Stimulated activated CD8-positive, alpha-beta memory T cell treated with anti-CD3 and anti-CD28 coated beads, Interleukin-15, amount 100 ng/mL, for 24 hours (primary cell): ENCODE measurements around the gene MTMR12.
A peak's percentile ranks its signal among the peaks of the same experiment; 100 is the strongest.

Source experiments
- DNase-seq: peaks from one replicate; pipeline ENCODE4 v3.0.0-alpha.2; 2020; ENCODE audit warnings: low read depth

Gene MTMR12, protein sequence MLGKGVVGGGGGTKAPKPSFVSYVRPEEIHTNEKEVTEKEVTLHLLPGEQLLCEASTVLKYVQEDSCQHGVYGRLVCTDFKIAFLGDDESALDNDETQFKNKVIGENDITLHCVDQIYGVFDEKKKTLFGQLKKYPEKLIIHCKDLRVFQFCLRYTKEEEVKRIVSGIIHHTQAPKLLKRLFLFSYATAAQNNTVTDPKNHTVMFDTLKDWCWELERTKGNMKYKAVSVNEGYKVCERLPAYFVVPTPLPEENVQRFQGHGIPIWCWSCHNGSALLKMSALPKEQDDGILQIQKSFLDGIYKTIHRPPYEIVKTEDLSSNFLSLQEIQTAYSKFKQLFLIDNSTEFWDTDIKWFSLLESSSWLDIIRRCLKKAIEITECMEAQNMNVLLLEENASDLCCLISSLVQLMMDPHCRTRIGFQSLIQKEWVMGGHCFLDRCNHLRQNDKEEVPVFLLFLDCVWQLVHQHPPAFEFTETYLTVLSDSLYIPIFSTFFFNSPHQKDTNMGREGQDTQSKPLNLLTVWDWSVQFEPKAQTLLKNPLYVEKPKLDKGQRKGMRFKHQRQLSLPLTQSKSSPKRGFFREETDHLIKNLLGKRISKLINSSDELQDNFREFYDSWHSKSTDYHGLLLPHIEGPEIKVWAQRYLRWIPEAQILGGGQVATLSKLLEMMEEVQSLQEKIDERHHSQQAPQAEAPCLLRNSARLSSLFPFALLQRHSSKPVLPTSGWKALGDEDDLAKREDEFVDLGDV

DNA sequence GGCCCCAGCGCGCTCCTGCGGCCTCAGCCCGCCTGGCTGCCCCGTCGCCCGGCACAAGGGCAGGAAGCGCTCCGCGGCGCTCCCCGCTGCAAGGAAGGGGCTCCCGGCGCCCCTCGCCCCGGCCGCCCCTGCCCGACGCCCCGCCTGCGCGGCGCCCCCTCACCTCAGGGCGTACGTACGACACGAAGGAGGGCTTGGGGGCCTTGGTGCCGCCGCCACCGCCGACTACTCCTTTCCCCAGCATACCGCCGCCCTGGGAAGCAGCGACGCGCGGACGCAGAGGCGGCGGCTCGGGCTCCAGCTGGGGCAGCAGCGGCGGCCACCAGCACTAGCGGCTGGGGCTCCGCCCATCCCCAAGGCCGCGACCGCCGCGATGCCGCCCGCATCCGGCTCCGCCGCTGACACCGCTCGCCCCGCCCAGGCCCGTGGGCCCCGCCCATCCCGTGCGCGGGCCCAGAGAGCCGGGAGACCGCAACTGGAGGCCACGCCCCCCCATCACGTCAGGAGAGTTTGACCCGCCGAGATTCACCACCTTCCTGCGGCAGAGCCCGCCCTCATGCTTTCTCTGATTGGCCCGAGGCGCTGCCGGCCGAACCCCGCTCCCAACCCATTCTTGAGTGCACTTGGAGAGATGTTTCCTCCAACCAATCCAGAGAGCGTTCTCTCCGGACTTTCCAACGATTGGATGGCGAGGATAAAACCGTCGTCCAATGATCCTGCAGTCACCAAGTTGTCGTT lies at the start of gene MTMR12:
MTMR12 (minus strand) TSS at position 345 of the 738 bp plus-strand sequence; CDS start at position 244, 101 bp downstream.
- peak; percentile 99 for DNase-seq

DNA sequence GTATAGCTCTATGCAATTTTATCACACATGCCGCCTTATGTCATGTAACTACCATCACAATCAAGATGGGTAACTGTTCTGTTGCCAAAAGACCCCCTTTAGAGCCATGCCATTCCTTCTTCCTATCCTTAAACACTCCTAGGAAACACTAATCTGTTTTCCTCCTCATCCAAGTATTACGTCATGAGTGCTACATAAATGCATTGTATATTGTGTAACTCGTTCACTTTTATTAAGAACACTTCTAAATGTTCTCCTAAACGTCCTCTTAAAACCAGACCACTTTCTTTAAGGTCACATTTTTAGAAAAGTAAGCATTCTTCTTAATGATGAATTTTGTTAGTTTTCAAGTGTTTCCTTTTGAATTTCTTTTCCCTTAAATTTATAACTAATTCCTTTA lies 49.8 kb upstream of the MTMR12 start:
- DNase-seq: no peak

DNA sequence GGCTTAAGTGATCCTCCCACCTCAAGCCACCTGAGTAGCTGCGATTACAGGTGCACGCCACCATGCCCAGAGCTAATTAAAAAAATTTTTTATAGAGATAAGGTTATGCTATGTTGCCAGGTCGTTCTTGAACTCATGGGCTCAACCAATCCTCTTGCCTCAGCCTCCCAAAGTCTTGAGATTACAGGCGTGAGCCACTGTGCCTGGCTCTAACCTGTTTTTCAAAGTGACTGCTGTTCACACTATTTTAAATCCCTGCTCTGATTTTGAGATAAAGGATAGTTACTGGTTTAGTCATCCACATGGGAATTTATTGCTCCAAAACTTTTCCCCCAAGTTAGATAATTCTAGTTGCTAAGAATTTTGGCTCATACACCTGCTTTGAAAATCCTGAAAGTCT lies 48.2 kb upstream of the MTMR12 start:
- DNase-seq: no peak

DNA sequence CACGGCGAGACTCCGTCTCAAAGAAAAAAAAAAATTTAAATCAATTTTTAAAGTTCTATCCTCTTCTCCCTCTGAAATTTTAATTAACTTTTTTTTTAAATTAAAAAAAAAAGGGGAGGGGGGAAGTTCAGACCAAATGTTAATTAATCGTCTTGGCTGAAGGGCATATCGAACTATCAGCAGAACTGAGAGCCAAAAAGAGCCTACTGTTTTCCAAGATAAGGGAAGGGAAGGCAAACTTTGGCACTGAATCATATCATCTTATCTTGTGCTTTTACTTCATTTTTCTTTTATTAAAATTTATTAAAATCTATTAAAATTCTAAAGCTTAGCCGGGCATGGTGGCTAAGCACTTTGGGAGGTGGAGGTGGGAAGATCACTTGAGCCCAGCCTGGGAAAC lies 45.9 kb upstream of the MTMR12 start:
- DNase-seq: no peak

GRCh38 chr5:32357658-32358057 lies 44.9 kb upstream of the MTMR12 start:
- no peak for DNase-seq

- no peak for DNase-seq
These were observed 42.9 kb upstream of the MTMR12 start for GRCh38 chr5:32355686-32356085.

GRCh38 chr5:32353420-32353819 lies 40.7 kb upstream of the MTMR12 start:
- no peak for DNase-seq

DNA sequence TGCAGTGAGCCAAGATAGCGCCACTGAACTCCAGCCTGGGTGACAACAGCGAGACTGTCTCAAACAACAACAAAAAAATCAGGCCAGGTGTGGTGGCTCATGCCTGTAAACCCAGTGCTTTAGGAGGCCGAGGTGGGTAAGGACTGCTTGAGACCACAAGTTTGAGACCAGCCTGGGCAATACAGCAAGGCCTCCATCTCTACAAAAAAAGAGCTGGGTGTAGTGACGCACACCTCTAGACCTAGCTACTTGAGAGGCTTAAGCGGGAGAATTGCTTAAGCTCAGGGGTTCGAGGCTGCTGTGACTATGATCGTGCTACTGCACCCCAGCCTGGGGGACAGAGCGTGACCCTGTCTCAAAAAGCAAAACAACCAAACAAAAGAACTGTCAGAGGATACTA lies 39.9 kb upstream of the MTMR12 start:
- no peak for DNase-seq

DNA sequence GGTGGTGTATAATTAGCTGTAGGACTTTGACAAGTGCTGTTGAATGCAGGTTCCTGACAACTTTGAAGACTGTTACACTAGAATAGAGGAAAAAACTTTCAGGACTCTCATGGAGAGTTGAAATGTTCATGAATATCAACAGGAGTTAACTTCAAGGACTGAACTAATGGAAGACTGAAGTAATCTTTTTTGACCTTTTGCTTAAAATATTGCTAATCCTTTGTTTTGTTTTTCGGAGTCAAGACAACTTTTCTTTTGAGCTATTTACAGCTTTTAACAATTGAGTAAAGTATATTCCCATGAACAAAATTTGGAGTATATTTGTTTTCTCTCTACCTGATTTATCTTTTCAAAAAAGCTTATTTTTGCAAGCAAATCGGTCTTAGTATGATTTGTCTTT lies 34.1 kb upstream of the MTMR12 start:
- DNase-seq: no peak

GRCh38 chr5:32343058-32343672 lies 30.4 kb upstream of the MTMR12 start:
- DNase-seq: no peak

GRCh38 chr5:32342656-32343055 lies 29.9 kb upstream of the MTMR12 start:
- DNase-seq: no peak

DNA sequence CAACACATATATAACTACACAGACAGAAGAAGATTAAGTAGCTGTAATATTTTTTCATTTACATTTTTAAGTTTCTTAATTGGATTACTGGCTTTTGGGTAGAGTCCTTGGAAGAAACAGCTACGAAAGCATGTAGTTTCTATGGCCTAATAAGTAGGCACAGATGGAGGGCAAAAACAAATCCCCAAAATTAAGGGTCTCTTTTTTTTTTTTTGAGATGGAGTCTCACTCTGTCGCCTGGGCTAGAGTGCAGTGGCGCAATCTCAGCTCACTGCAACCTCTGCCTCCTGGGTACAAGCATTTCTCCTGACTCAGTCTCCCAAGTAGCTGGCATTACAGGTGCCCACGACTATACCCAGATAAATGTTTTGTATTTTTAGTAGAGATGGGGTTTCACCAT lies 27.1 kb upstream of the MTMR12 start:
- no peak for DNase-seq

GRCh38 chr5:32339198-32339597 lies 26.5 kb upstream of the MTMR12 start:
- DNase-seq: no peak

DNA sequence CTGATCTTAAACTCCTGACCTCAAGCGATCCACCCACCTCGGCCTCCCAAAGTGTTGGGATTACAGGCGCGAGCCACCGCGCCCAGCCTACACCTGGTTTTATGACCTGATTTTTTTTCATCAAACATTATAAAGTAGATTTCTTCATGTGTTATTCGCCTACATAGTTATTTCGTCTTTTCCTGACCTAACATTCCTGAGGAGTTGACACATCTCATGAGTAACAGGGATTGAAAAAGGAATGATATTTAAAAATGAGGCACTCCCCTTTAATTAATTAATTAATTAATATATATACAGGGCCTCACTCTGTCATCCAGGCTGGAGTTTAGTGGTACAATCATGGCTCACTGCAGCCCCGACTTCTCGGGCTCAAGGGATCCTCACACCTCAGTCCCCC lies 20.2 kb upstream of the MTMR12 start:
- no peak for DNase-seq

GRCh38 chr5:32332361-32332760 lies 19.6 kb upstream of the MTMR12 start:
- no peak for DNase-seq

GRCh38 chr5:32331935-32332274 lies 19.2 kb upstream of the MTMR12 start:
- no peak for DNase-seq

DNA sequence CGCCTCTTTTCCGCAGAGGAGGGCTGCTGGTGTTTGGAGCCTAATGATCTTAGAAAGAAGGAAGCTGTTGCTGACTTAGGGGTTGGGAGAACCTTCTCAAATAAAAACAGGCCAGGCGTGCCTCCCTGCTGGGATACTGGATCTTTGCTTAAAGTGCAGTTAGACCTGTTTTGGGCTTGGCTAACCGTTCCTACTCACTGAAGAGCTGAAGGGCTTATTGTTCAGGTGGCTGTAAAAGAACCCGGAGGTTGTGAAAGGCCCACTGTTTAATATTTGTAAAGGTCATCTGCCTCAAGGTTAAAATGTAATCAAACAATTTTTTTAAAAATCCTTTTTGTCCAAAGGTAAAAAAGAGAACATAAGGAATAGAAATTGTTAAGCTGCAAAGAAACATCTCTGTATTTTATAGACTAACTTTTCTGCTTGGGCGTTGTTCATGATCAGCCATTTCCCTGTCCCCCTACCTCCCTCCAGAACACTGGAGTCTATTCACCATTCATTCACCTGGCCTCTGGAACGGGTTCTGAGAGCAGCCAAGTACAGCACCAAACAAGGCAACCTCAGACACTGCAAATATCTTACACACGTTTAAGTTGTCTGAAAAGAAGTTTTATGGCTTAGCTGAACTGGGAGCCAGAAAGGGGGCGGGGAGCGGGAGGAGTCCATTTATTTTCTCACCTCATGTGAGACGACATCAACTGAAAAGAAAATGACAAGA lies 18.6 kb upstream of the MTMR12 start:
- DNase-seq: no peak

GRCh38 chr5:32330126-32330971 lies 17.6 kb upstream of the MTMR12 start:
- no peak for DNase-seq

- no peak for DNase-seq
These were observed 16.7 kb upstream of the MTMR12 start for GRCh38 chr5:32329395-32329834.

- no peak for DNase-seq
These were observed 13.6 kb upstream of the MTMR12 start for GRCh38 chr5:32326216-32326772.
